GM12878 (cell line): Measurements from ENCODE around the gene HCAR2. TPM values are rescaled to one million over a fixed set of nuclear protein-coding genes. Genes with fewer than 3 reads are reported as not detected.
A peak's percentile ranks its signal among the peaks of the same experiment; 100 is the strongest.

ENCODE experiments used
- ASH2L ChIP-seq: fragments of 300-600, 200-600 bp; sonication (generic); IDR thresholded peaks from 2 replicates; pipeline ENCODE4 v1.6.1; 2017; ENCODE audit warnings: low read depth, mild to moderate bottlenecking, borderline replicate concordance
- CREM ChIP-seq: IDR thresholded peaks from 2 replicates; pipeline ENCODE4 v1.6.1; 2014; ENCODE audit warnings: antibody characterized with exemption, low read depth
- ETV6 ChIP-seq, 2 experiments: fragments of 450-650 bp in 1 of 2; IDR thresholded peaks in 1 of 2; conservative IDR thresholded peaks in 1 of 2; 2 replicates each; pipeline ENCODE4 v1.6.1; 2014; ENCODE audit warnings: antibody characterized with exemption in 1 of 2, borderline replicate concordance in 1 of 2, low read depth in 1 of 2, mild to moderate bottlenecking in 1 of 2, moderate library complexity in 1 of 2
- FOXK2 ChIP-seq: fragments of 450-650 bp; IDR thresholded peaks from 2 replicates; pipeline ENCODE4 v1.6.1; 2017; ENCODE audit warnings: mild to moderate bottlenecking, moderate library complexity
- HCFC1 ChIP-seq: fragments of 150-350 bp; IDR thresholded peaks from 2 replicates; pipeline ENCODE4 v1.6.1; 2014; ENCODE audit warnings: low read length
- MTA2 ChIP-seq: fragments of 450-650 bp; IDR thresholded peaks from 2 replicates; pipeline ENCODE4 v1.6.1; 2016; ENCODE audit warnings: low read depth, mild to moderate bottlenecking, moderate library complexity
- NFYB ChIP-seq: IDR thresholded peaks from 2 replicates; pipeline ENCODE4 v1.6.1; 2011; ENCODE audit warnings: low read depth, mild to moderate bottlenecking, low read length, improper control_type of control experiment, moderate library complexity; ENCODE audit not compliant: insufficient read depth
- SMC3 ChIP-seq: IDR thresholded peaks from 2 replicates; pipeline ENCODE4 v1.6.1; 2011; ENCODE audit warnings: low read length, improper control_type of control experiment, borderline replicate concordance
- SPI1 ChIP-seq: IDR thresholded peaks from 2 replicates; pipeline ENCODE4 v1.6.1; 2011; ENCODE audit warnings: low read depth, mild to moderate bottlenecking, low read length, moderate library complexity, borderline replicate concordance; ENCODE audit not compliant: insufficient read depth
- TAF1 ChIP-seq: IDR thresholded peaks from 2 replicates; pipeline ENCODE4 v1.6.1; 2011; ENCODE audit warnings: mild to moderate bottlenecking, low read depth, low read length, borderline replicate concordance
- TARDBP ChIP-seq: IDR thresholded peaks from 2 replicates; pipeline ENCODE4 v1.6.1; 2016; ENCODE audit warnings: borderline replicate concordance
- TCF12 ChIP-seq: IDR thresholded peaks from 2 replicates; pipeline ENCODE4 v1.6.1; 2011; ENCODE audit warnings: low read depth, mild to moderate bottlenecking, low read length
- ZNF274 ChIP-seq: IDR thresholded peaks from one replicate; pipeline ENCODE4 v1.8.0; 2011; ENCODE audit not compliant: insufficient read length, insufficient read depth
- polyA plus RNA-seq, 11 experiments: library from polyadenylated mRNA; depleted of rRNA in 4 of 11; unstranded in 6 of 11; stranded (reverse) in 5 of 11; fragments of >200 nt; fragmentation: Nextera tagmentation in 4 of 11; fragmentation: Illumina TruSeq in 1 of 11; extraction: Ambion mirVana in 4 of 11; extraction: Trizol in 1 of 11; gene quantifications; 1 replicate in 1 of 11; 2 replicates in 10 of 11; pipeline versions ENCODE4 v1.2.1 to v1.2.3, GENCODE V29; 2011 to 2016; ENCODE audit warnings: inconsistent platforms in 2 of 11, missing spikeins in 2 of 11, low read depth in 1 of 11
- total RNA-seq, 4 experiments: library from RNA; depleted of rRNA in 3 of 4; stranded (reverse); fragments of >200 nt in 3 of 4; fragmentation: Illumina TruSeq in 1 of 4; extraction: Trizol in 1 of 4; gene quantifications; 2 replicates each; pipeline versions ENCODE4 v1.2.1 to v1.2.3, GENCODE V29; 2013 to 2021
- TF ChIP-seq, protein P1 (sequence below): IDR thresholded peaks from 2 replicates; pipeline ENCODE4 v1.6.1; 2011; ENCODE audit warnings: borderline replicate concordance, low read depth, mild to moderate bottlenecking, moderate library complexity, mixed read lengths, low read length; ENCODE audit not compliant: insufficient read depth; ENCODE audit errors: extremely low read length
- TF ChIP-seq, protein P2 (sequence below): fragments of 450-650 bp; IDR thresholded peaks from 2 replicates; pipeline ENCODE4 v1.6.1; 2018; ENCODE audit warnings: mild to moderate bottlenecking, low read depth, moderate library complexity; ENCODE audit not compliant: partially characterized antibody

The HCAR2 gene
- total and polyA plus RNA-seq, 10 of the 15 experiments (the other 5 are each of a cell fraction or from before 2014, with no cell fraction given): 0.19 to 0.66 (median 0.35) TPM

DNA sequence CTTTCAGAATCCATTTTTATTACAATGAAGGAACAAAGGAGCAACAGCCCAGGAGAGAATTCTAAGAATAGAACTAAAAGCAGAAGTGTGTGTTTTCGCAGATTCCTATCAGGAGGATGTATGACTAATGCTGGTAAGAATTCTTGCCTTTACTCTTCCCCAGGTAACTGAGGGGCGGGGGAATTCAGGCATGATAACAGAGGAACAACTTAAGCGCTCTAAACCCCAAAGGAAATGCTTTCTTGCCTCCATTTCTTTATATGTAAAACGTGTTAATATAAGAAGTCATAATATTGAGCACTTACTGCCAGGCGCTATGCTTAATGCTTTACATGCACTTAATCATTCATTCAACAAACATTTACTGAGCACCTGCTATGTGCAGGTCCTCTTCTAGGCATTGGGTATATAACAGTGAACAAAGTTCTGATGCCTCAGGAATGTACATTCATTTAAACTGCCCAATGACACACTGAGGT is 23.0 kb upstream of the HCAR2 start (continued):
- TF ChIP-seq, protein P1, sequence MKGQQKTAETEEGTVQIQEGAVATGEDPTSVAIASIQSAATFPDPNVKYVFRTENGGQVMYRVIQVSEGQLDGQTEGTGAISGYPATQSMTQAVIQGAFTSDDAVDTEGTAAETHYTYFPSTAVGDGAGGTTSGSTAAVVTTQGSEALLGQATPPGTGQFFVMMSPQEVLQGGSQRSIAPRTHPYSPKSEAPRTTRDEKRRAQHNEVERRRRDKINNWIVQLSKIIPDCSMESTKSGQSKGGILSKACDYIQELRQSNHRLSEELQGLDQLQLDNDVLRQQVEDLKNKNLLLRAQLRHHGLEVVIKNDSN: no peak
- TF ChIP-seq, protein P2, sequence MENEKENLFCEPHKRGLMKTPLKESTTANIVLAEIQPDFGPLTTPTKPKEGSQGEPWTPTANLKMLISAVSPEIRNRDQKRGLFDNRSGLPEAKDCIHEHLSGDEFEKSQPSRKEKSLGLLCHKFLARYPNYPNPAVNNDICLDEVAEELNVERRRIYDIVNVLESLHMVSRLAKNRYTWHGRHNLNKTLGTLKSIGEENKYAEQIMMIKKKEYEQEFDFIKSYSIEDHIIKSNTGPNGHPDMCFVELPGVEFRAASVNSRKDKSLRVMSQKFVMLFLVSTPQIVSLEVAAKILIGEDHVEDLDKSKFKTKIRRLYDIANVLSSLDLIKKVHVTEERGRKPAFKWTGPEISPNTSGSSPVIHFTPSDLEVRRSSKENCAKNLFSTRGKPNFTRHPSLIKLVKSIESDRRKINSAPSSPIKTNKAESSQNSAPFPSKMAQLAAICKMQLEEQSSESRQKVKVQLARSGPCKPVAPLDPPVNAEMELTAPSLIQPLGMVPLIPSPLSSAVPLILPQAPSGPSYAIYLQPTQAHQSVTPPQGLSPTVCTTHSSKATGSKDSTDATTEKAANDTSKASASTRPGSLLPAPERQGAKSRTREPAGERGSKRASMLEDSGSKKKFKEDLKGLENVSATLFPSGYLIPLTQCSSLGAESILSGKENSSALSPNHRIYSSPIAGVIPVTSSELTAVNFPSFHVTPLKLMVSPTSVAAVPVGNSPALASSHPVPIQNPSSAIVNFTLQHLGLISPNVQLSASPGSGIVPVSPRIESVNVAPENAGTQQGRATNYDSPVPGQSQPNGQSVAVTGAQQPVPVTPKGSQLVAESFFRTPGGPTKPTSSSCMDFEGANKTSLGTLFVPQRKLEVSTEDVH: no peak
- TF ChIP-seq TAF1 (no peak), ZNF274 (no peak), MTA2 (peak; percentile 64; the same call in 1 of the 2 replicates), TARDBP (no peak), SMC3 (no peak), HCFC1 (no peak), NFYB (no peak), FOXK2 (no peak), ETV6 (conservative IDR thresholded peaks at IDR 0.05 in 1 of 2, IDR thresholded peaks at IDR 0.05 in 1 of 2; ENCODE audit: borderline replicate concordance in 1 of 2, low read depth in 1 of 2) (peak in 1 of 2 experiments; percentile 28; a peak in 1 of 4 replicates), CREM (no peak; the same call in 1 of the 2 replicates), SPI1 (peak; percentile 94), TCF12 (no peak), ASH2L (no peak)
